ENCODE measurements around the gene USP3. TPM values are rescaled to one million over a fixed set of nuclear protein-coding genes. Genes with fewer than 3 reads are reported as not detected.

Gene USP3
- total and polyA plus RNA-seq, 7 donors, result 20.4 to 66.5 (median 46.4) TPM

GRCh38 chr15:63539998-63540397, 35.6 kb downstream of the USP3 start:
- Histone ChIP-seq H3K4me3 (no peak overlapping the region), H3K27ac (no peak overlapping the region), H3K36me3 (peaks cover 0 to 26% (median 0%) of the 10 kb centered on the region in 4 donors), H3K4me1 (peaks cover 0 to 29% (median 13%) of the 10 kb centered on the region in 4 donors), H3K9me3 (no peaks in the 10 kb centered on the region), H3K27me3 (no peaks in the 10 kb centered on the region)
- no peak for DNase-seq
- TF ChIP-seq POLR2AphosphoS5 (IDR thresholded peaks at IDR 0.05), result no peak
- no peak for TF ChIP-seq EP300 (IDR thresholded peaks at IDR 0.05)
- no peak for TF ChIP-seq POLR2A (IDR thresholded peaks at IDR 0.05)
- no peak for TF ChIP-seq CTCF (IDR thresholded peaks at IDR 0.05)
- intact Hi-C loops (cut with DNase I), result no loop called here

GRCh38 chr15:63540449-63540848, 36.1 kb downstream of the USP3 start:
- TF ChIP-seq CTCF (IDR thresholded peaks at IDR 0.05) (no peak), EP300 (IDR thresholded peaks at IDR 0.05) (no peak), POLR2AphosphoS5 (IDR thresholded peaks at IDR 0.05) (no peak), POLR2A (IDR thresholded peaks at IDR 0.05) (no peak)
- no peak overlapping the region for H3K27ac ChIP-seq
- no peak for DNase-seq
- peaks cover 0 to 26% (median 0%) of the 10 kb centered on the region in 4 donors for H3K36me3 ChIP-seq
- no peaks in the 10 kb centered on the region for H3K27me3 ChIP-seq
- peaks cover 0 to 24% (median 10%) of the 10 kb centered on the region in 4 donors for H3K4me1 ChIP-seq
- intact Hi-C loops (cut with DNase I), result no loop called here
- H3K9me3 ChIP-seq, result no peaks in the 10 kb centered on the region
- 59 to 77% methylated on average over 4 of the region's 4 CpGs for WGBS, 2 donors
- no peak overlapping the region for H3K4me3 ChIP-seq

- intact Hi-C loops (cut with DNase I), result no loop called here
- no peaks in the 10 kb centered on the region for H3K27me3 ChIP-seq
- WGBS, 2 donors, result 51 to 81% methylated on average over 5 of the region's 5 CpGs
- DNase-seq, result no peak
- no peak for TF ChIP-seq POLR2AphosphoS5 (IDR thresholded peaks at IDR 0.05)
- TF ChIP-seq EP300 (IDR thresholded peaks at IDR 0.05), result no peak
- no peak for TF ChIP-seq CTCF (IDR thresholded peaks at IDR 0.05)
- TF ChIP-seq POLR2A (IDR thresholded peaks at IDR 0.05), result no peak
- no peaks in the 10 kb centered on the region for H3K9me3 ChIP-seq
- peaks cover 0 to 4% (median 0%) of the 10 kb centered on the region in 4 donors for H3K36me3 ChIP-seq
- H3K4me1 ChIP-seq, result peaks cover 0 to 10% (median 4%) of the 10 kb centered on the region in 4 donors
- H3K27ac ChIP-seq, result no peak overlapping the region
- H3K4me3 ChIP-seq, result no peak overlapping the region
These were observed 40.0 kb downstream of the USP3 start for GRCh38 chr15:63544258-63545026.

GRCh38 chr15:63545520-63545919, 41.1 kb downstream of the USP3 start:
- 95 to 98% methylated on average over 10 of the region's 10 CpGs for WGBS, 2 donors
- Histone ChIP-seq H3K4me3 (no peak overlapping the region), H3K4me1 (no peaks in the 10 kb centered on the region), H3K27ac (no peak overlapping the region), H3K9me3 (no peaks in the 10 kb centered on the region), H3K36me3 (no peaks in the 10 kb centered on the region), H3K27me3 (no peaks in the 10 kb centered on the region)
- DNase-seq, result no peak
- intact Hi-C loops (cut with DNase I), result no loop called here
- TF ChIP-seq CTCF (IDR thresholded peaks at IDR 0.05) (no peak), POLR2AphosphoS5 (IDR thresholded peaks at IDR 0.05) (no peak), EP300 (IDR thresholded peaks at IDR 0.05) (no peak), POLR2A (IDR thresholded peaks at IDR 0.05) (no peak)
